Fibroblast of the aortic adventitia (primary cell): ENCODE results near the gene DNAJC22. TPM values are rescaled to one million over a fixed set of nuclear protein-coding genes. Genes with fewer than 3 reads are reported as not detected.
"Not testable (repeated sequence)": the region's sequence is repeated elsewhere in the genome, so short reads cannot be mapped to it uniquely, and the experiment has no call there.

Experiments used
- DNase-seq: peaks from one replicate; pipeline ENCODE4 v3.0.0-alpha.2; 2010; ENCODE audit warnings: low read depth
- H3K4me3 ChIP-seq: 2 replicates; pipeline ENCODE4 v1.5.1; 2011; ENCODE audit warnings: low read depth, mild to moderate bottlenecking, control low read depth, low read length, moderate library complexity
- CTCF ChIP-seq: IDR thresholded peaks from 2 replicates; pipeline ENCODE4 v1.5.1; 2011; ENCODE audit warnings: mild to moderate bottlenecking, low read length, control low read depth, inconsistent platforms; ENCODE audit not compliant: insufficient read depth
- total RNA-seq: library from RNA; depleted of rRNA; stranded (reverse); fragments of >200 nt; gene quantifications from 2 replicates; pipeline ENCODE4 v1.2.3, GENCODE V29; 2012; ENCODE audit warnings: low replicate concordance

The DNAJC22 gene
- total RNA-seq, 1 donor: 1.6 TPM

DNA sequence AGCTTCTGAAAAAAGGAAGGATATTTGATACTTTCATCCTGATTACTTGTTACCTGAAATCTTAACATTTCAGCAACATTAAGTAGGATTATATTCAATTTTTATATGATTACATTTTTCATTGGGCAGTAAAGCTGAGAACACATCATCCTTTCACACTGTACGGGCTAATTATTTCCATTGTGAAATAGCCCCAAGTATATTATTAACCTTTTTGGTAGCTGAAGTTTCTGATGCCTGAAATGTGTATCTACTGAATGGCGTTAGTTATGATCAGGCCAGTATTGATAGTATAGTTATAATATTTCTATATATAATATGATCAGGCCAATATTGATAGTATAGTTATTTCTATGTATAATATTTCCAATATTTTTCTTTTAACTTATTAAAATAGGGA lies 30.7 kb downstream of the DNAJC22 start:
- TF ChIP-seq CTCF: no peak
- H3K4me3 ChIP-seq: no peak overlapping the region
- DNase-seq: no peak

- DNase-seq: not testable (repeated sequence)
These were observed 33.5 kb downstream of the DNAJC22 start for GRCh38 chr12:49380184-49380583.

DNA sequence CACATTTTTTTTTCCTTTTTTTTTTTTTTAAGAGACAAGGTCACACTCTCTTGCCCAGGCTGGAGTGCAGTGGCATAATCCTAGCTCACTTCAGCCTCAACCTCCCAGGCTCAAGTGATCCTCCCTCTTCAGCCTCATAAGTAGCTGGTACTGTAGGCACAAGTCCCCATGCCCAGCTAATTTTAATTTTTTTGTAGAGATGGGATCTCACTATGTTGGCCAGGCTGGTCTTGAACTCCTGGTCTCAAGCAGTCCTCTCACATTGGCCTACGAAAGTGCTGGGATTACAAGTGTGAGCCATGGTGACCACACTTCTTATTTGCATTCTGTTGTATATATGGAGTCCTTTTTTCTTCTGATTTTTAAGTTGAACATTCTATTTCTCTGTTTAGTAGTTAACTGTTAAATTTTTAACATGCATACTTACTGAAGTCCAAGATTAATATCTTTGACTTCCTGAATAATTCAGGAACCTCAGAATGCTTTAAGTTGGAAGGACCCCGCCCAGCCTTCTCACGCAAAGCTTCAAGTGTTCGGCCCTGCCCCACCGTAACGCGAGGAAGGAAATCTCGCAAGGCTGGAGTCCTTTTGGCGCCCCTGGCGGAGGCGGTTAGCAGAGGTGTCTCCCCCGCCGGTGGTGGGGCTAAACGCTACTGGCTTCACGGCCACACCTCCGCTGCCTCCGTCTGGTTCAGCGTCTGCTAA lies 42.1 kb downstream of the DNAJC22 start:
- H3K4me3 ChIP-seq: no peak overlapping the region
- no peak for DNase-seq
- TF ChIP-seq CTCF: no peak

More at GRCh38 chr12:49380184-49380583, 33.5 kb downstream of the DNAJC22 start:
- H3K4me3 ChIP-seq: not testable (repeated sequence)

DNA sequence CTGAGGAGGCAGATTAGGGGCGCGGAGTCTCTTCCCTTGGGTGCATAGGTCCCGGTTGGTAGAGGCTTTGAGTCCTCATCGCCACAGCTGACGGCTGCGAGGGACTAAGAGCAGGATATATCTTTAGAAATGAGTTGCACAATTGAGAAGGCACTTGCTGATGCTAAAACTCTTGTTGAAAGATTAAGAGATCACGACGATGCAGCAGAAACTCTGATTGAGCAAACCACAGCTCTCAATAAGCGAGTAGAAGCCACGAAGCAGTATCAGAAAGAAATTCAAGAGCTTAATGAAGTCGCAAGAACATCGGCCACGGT lies 42.7 kb downstream of the DNAJC22 start:
- TF ChIP-seq CTCF: no peak
- DNase-seq: no peak
- no peak overlapping the region for H3K4me3 ChIP-seq

GRCh38 chr12:49397000-49397399 lies 50.3 kb downstream of the DNAJC22 start:
- H3K4me3 ChIP-seq: no peak overlapping the region
- DNase-seq: no peak
- no peak for TF ChIP-seq CTCF

DNA sequence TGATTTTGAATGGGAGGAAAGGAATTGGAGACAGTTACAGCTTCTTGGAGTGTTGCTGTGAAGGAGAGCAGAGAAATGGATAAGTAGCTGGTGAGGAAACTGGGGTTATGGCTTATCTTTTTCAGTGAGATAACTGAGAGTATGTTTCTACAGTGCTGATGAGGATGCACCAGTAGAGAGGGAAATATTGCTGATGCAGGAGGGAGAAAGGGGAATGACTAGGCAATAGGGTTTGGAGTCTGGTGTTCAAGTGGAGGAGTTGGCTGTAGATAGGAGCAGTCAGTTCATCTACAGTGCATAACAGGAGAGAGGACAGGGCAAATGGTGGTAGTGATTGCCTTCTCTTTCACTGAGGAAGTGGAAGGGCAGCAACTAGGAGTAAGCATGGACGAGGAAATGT lies 53.6 kb downstream of the DNAJC22 start:
- no peak for DNase-seq
- no peak for TF ChIP-seq CTCF
- no peak overlapping the region for H3K4me3 ChIP-seq

Other genes starting within 250 kb of the DNAJC22 start
- gene LMBR1L, start 236.0 kb upstream of the DNAJC22 start, total RNA-seq: 20.2 and 57.3 TPM in 2 replicates
- gene TUBA1B, start 215.5 kb upstream of the DNAJC22 start, total RNA-seq: 159 and 2,451 TPM in 2 replicates
- 320 and 961 TPM in 2 replicates for gene TUBA1A, start 157.8 kb upstream of the DNAJC22 start, total RNA-seq
- 54.7 and 839 TPM in 2 replicates for gene TUBA1C, start 81.8 kb upstream of the DNAJC22 start, total RNA-seq
- gene PRPH, start 51.7 kb upstream of the DNAJC22 start, total RNA-seq: 0.18 and 0.33 TPM in 2 replicates
- gene TROAP, start 23.6 kb upstream of the DNAJC22 start, total RNA-seq: 4.0 and 11.3 TPM in 2 replicates
- 0.18 TPM in 1 of 2 replicates, not detected in the other for gene C1QL4, start 9.7 kb upstream of the DNAJC22 start, total RNA-seq
- gene SPATS2, start 20.6 kb downstream of the DNAJC22 start, total RNA-seq: 25.1 and 34.1 TPM in 2 replicates
- 0.08 and 0.18 TPM in 2 replicates for gene KCNH3, start 192.1 kb downstream of the DNAJC22 start, total RNA-seq
- gene MCRS1, start 221.3 kb downstream of the DNAJC22 start, total RNA-seq: 45.5 and 48.7 TPM in 2 replicates